Osteoblast (primary cell): ENCODE measurements around the gene LCNL1. TPM values are rescaled to one million over a fixed set of nuclear protein-coding genes. Genes with fewer than 3 reads are reported as not detected.

Source experiments
- DNase-seq: peaks from one replicate; pipeline ENCODE4 v3.0.0; 2011; ENCODE audit warnings: low spot score, mixed read lengths; ENCODE audit not compliant: insufficient read length; ENCODE audit errors: missing footprints
- H2AFZ ChIP-seq: 2 replicates; pipeline ENCODE4 v1.6.0; 2011; ENCODE audit warnings: mild to moderate bottlenecking, low read length
- H3K27ac ChIP-seq: 2 replicates; pipeline ENCODE4 v1.5.1; 2011; ENCODE audit warnings: mild to moderate bottlenecking, low read depth, low read length, moderate library complexity
- H3K27me3 ChIP-seq: 2 replicates; pipeline ENCODE4 v1.6.0; 2012; ENCODE audit warnings: mild to moderate bottlenecking, control low read depth, inconsistent platforms, low read length, moderate library complexity; ENCODE audit not compliant: insufficient read depth
- H3K36me3 ChIP-seq: 2 replicates; pipeline ENCODE4 v1.5.1; 2011; ENCODE audit warnings: mild to moderate bottlenecking, low read length, control low read depth, moderate library complexity; ENCODE audit not compliant: insufficient read depth
- H3K4me1 ChIP-seq: 2 replicates; pipeline ENCODE4 v1.5.1; 2011; ENCODE audit warnings: mild to moderate bottlenecking, low read length, control low read depth, moderate library complexity; ENCODE audit not compliant: insufficient read depth
- H3K4me2 ChIP-seq: 2 replicates; pipeline ENCODE4 v1.6.0; 2011; ENCODE audit warnings: mild to moderate bottlenecking, low read length; ENCODE audit not compliant: insufficient read depth
- H3K4me3 ChIP-seq: fragments of 200-600 bp; sonication (generic); 3 replicates; pipeline ENCODE4 v1.5.1; 2012; ENCODE audit warnings: mild to moderate bottlenecking, low read length, inconsistent platforms; ENCODE audit not compliant: insufficient read depth
- H3K79me2 ChIP-seq: 2 replicates; pipeline ENCODE4 v1.6.0; 2012; ENCODE audit warnings: mild to moderate bottlenecking, low read length, control low read depth, inconsistent platforms; ENCODE audit not compliant: insufficient read depth
- H3K9me3 ChIP-seq: 2 replicates; pipeline ENCODE4 v1.5.1; 2011; ENCODE audit warnings: low read depth, low read length, control low read depth
- H4K20me1 ChIP-seq: 2 replicates; pipeline ENCODE4 v1.6.0; 2012; ENCODE audit warnings: mild to moderate bottlenecking, low read length, control low read depth; ENCODE audit not compliant: insufficient read depth
- total RNA-seq: library from RNA; depleted of rRNA; stranded (reverse); fragments of >200 nt; gene quantifications from 2 replicates; pipeline ENCODE4 v1.2.3, GENCODE V29; 2012
- TF ChIP-seq, protein P1 (sequence below): IDR thresholded peaks from 2 replicates; pipeline ENCODE4 v1.5.1; 2011; ENCODE audit warnings: mild to moderate bottlenecking, low read depth, low read length, moderate library complexity; ENCODE audit errors: extremely low read depth

LCNL1 gene
- total RNA-seq, 1 donor, result 5.4 TPM

DNA sequence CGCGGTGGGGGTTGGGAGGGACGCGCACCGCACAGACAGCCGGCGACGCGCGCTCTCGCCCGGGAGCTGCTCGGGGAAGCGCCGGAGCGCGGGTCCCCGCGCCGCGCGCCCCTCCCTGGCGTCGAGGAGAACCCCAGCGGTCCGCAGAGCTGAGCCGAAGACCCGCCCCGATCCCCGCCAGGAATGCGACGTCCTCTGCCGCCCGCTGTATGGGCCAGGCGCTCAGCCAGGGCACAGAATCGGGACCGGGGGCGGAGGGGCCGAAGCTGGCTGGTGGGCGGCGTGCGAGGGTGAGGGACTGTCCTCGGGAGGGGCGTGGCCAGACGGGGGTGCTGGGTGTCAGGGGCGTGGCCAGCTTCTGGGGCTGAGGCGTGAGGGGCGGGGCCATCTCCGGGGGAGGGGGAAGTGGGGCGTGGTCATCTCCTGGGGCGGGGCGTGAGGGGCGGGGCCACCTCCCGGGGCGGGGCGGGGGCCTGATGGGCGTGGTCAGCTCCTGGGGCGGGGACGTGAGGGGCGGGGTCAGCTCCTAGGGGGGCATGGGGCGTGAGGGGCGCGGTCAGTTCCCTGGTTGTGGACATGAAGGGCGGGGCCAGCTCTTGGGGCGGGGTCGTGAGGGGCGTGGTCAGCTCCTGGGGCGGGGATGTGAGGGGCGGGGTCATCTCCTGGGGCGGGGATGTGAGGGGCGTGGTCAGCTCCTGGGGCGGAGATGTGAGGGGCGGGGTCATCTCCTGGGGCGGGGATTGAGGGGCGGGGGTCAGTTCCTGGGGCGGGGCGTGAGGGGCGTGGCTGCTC is 4.5 kb upstream of the LCNL1 start:
- TF ChIP-seq, protein P1, sequence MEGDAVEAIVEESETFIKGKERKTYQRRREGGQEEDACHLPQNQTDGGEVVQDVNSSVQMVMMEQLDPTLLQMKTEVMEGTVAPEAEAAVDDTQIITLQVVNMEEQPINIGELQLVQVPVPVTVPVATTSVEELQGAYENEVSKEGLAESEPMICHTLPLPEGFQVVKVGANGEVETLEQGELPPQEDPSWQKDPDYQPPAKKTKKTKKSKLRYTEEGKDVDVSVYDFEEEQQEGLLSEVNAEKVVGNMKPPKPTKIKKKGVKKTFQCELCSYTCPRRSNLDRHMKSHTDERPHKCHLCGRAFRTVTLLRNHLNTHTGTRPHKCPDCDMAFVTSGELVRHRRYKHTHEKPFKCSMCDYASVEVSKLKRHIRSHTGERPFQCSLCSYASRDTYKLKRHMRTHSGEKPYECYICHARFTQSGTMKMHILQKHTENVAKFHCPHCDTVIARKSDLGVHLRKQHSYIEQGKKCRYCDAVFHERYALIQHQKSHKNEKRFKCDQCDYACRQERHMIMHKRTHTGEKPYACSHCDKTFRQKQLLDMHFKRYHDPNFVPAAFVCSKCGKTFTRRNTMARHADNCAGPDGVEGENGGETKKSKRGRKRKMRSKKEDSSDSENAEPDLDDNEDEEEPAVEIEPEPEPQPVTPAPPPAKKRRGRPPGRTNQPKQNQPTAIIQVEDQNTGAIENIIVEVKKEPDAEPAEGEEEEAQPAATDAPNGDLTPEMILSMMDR, result no peak
- Histone ChIP-seq H2AFZ (peak overlapping the region; percentile 74), H3K4me1 (peaks cover 5% of the 10 kb centered on the region), H3K79me2 (no peaks in the 10 kb centered on the region), H3K27ac (no peak overlapping the region), H4K20me1 (no peaks in the 10 kb centered on the region), H3K36me3 (no peaks in the 10 kb centered on the region), H3K4me2 (peak overlapping the region; percentile 76), H3K27me3 (no peaks in the 10 kb centered on the region), H3K9me3 (no peaks in the 10 kb centered on the region), H3K4me3 (peak overlapping the region; percentile 68)
- peak; percentile 99 for DNase-seq

DNA sequence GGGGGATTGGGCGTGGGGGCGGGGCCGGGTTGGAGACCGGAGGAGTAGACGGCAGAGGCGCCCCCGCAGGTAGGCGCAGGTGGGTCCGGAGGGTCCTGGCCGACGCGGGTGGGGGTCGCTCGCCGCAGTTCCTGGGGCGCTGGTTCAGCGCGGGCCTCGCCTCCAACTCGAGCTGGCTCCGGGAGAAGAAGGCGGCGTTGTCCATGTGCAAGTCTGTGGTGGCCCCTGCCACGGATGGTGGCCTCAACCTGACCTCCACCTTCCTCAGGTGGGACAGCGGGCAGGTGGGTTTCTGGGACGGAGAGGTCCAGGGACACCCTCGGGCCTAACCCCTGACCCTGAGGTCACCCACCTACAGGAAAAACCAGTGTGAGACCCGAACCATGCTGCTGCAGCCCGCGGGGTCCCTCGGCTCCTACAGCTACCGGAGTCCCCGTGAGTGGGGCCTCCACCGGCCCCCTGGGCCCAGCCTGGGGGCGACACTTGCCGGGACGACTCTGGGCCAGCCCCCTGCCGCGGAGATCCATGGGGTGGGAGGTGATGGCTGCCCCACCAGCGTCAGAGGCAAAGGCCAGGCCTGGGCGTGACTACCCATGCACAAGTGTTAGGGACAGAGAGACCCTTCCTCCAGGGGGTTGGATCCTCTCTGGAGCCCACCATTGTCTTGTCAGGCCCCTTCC is 3.8 kb upstream of the LCNL1 start:
- TF ChIP-seq, protein P1, result no peak
- H3K79me2 ChIP-seq, result no peaks in the 10 kb centered on the region
- no peak for DNase-seq
- H3K36me3 ChIP-seq, result no peaks in the 10 kb centered on the region
- H3K9me3 ChIP-seq, result no peaks in the 10 kb centered on the region
- H3K4me2 ChIP-seq, result no peak overlapping the region
- no peaks in the 10 kb centered on the region for H4K20me1 ChIP-seq
- peaks cover 2% of the 10 kb centered on the region for H3K27me3 ChIP-seq
- H3K27ac ChIP-seq, result no peak overlapping the region
- no peak overlapping the region for H3K4me3 ChIP-seq
- H2AFZ ChIP-seq, result no peak overlapping the region
- H3K4me1 ChIP-seq, result peaks cover 5% of the 10 kb centered on the region

DNA sequence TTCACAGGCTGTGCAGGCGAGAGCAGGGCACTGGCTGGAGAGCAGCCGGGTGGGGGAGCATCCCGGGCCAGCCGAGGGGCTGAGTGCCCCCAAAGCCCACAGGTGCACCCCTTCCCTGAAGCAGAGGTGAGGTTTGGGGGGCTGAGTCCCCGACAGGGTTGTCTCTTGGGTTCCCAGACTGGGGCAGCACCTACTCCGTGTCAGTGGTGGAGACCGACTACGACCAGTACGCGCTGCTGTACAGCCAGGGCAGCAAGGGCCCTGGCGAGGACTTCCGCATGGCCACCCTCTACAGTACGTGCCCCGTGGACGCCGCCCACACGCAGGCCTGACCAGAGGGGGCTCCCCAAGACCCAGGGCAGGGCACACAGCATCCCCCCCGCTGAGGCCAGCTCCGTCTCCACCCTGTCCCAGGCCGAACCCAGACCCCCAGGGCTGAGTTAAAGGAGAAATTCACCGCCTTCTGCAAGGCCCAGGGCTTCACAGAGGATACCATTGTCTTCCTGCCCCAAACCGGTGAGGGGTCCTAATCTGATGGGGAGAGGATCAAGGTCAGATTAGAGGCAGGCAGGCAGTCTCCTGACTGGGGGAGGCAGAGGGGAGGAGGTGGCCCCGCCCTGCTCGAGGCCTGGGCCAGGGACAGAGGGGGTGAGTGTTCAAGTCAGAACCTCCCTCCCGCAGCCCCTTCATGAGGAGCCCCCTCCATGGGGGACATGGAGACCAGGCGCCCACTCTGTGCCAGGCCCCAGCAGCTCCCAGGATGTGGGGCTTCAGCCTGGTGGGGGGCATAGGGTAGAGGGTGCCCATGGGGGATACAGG is 2.8 kb upstream of the LCNL1 start:
- TF ChIP-seq, protein P1, result no peak

More for the DNA sequence above, 2.8 kb upstream of the LCNL1 start:
- no peaks in the 10 kb centered on the region for H3K79me2 ChIP-seq
- H3K27ac ChIP-seq, result no peak overlapping the region
- no peak overlapping the region for H3K4me2 ChIP-seq
- H3K27me3 ChIP-seq, result peaks cover 12% of the 10 kb centered on the region
- no peak overlapping the region for H3K4me3 ChIP-seq
- no peaks in the 10 kb centered on the region for H3K9me3 ChIP-seq
- no peak for DNase-seq
- H3K4me1 ChIP-seq, result peaks cover 5% of the 10 kb centered on the region
- H2AFZ ChIP-seq, result no peak overlapping the region
- H3K36me3 ChIP-seq, result no peaks in the 10 kb centered on the region
- H4K20me1 ChIP-seq, result no peaks in the 10 kb centered on the region
